ENCODE results near the gene NEU2. TPM values are rescaled to one million over a fixed set of nuclear protein-coding genes. Genes with fewer than 3 reads are reported as not detected.

NEU2 gene
- total RNA-seq, 2 donors from 2014 or later, result not detected

DNA sequence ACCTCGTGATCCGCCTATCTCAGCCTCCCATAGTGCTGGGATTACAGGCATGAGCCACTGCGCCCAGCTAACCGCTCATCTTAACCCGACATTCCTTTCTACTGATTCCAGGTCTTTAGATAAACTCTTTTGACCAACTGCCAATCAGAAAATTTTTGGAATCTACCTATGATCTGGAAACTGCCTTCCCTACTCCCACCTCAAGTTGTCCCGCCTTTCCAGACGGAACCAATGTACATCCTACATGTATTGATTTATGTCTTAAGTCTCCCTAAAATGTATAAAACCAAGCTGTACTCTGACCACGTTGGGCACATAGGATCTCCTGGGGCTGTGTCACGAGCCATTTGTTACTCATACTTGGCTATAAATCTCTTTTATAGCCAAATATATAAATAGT lies 3.2 kb upstream of the NEU2 start:
- intact Hi-C loops (cut with DNase I, micrococcal nuclease), result no loop called here
- DNase-seq (no peak), ATAC-seq (peak; percentile 49)

DNA sequence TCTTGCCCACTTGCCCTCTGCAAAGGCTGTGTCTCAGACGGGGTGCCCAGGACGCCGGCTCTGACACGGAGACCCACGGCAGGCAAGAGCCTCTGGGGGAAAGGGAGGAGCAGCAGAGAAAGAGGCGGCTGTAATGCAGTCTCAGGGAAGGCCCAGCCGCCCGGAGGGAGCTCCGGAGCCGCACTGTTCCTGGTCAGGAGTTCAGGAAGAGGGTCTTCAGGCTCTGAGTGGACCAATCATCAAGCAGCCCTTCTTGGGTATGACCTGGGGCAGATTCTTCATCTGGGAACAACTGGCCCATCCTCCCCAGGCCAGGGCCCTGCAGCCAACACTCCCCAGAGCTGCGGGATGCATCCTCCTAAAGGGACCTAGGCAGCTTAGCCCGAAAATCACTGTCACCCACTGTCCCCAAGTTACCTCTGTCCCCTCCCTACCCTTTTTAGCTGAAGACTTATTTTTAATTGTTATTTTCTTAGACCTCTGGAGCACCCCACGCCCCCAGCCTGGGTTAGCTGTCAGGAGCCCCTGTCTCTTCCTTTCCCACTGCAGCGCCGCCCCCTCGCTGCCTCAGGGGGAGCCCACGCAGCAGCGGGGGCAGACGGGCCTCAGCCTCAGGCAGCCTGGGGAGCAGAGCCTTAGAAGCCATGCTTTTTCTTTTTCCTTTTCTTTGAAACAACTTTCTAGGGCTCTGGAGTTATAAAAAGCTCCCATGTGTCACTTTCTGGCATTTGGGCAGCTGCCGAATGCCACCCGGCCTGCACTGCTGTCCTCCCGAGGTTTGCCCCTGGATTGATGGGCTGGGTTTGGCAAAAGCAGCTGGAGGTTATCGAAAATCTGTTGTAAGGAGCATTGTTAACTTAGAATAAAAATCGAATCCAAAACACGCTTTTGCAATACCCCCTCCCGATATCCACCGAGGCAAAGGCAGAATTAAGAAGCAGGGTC lies 644 bp upstream of the NEU2 start:
- DNase-seq (no peak), ATAC-seq (no peak)
- intact Hi-C loops (cut with DNase I, micrococcal nuclease), result no loop called here

GRCh38 chr2:233033672-233034071 lies 1.2 kb downstream of the NEU2 start:
- ATAC-seq (no peak), DNase-seq (no peak)
- intact Hi-C loops (cut with DNase I, micrococcal nuclease), result no loop called here

GRCh38 chr2:233034091-233034882 lies 1.8 kb downstream of the NEU2 start:
- DNase-seq, result no peak
- intact Hi-C loops (cut with DNase I, micrococcal nuclease), result no loop called here
- no peak for ATAC-seq

DNA sequence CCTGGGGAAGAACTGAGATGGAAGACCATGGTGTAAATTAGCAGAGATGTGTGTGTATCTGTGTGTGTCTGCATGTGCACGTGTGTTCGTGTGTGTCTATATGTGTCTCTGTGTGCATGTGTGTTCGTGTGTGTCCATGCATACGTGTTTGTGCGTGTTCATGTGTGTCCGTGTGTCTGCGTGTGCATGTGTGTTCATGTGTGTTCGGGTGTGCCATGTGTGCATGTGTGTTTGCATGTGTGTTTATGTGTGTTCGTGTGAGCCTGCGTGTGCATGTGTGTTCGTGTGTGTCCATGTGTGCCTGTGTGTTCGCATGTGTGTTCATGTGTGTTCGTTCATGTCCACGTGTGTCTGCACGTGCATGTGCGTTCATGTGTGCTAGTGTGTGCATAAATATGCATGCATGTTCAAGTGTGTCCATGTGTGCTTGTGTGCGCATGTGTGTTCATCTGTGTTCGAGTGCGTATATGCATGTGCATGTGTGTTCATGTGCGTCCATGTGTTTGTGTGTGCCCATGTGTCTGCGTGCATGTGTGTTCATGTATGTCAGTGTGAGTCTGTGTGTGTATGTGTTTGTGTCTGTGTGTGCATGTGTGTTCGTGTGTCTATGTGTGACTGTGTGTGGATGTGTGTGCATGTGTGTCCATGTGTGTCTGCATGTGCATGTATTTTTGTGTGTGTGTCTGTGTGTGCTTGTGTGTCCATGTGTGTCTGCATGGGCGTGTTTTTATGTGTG lies 3.1 kb downstream of the NEU2 start:
- intact Hi-C loops (cut with DNase I, micrococcal nuclease), result no loop called here
- no peak for DNase-seq
- ATAC-seq, result no peak

- ATAC-seq (no peak), DNase-seq (no peak)
- intact Hi-C loops (cut with DNase I, micrococcal nuclease), result no loop called here
Measured at GRCh38 chr2:233036162-233036838, 3.8 kb downstream of the NEU2 start.

DNA sequence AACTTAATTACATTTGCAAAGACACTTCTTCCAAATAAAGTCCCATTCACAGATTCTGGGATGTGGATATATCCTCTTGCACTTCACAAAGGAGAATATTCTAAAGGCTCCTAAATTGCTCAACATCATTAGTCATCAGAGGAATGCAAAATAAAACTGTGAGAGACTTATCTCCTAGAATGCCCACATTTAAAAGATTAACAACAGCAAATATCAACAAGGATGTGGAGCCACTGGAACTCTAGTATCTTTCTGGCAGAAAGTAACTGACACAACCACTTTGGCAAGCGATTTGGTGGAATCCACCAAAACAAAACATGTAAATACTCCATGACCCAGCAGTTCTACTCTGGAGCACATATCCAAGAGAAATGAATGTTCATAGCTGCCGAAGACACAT lies 4.6 kb downstream of the NEU2 start:
- intact Hi-C loops (cut with DNase I, micrococcal nuclease), result no loop called here
- ATAC-seq, result no peak

GRCh38 chr2:233039212-233039845 lies 6.9 kb downstream of the NEU2 start:
- DNase-seq, result no peak
- intact Hi-C loops (cut with DNase I, micrococcal nuclease), result no loop called here

More for the DNA sequence above, 4.6 kb downstream of the NEU2 start:
- DNase-seq, result no peak

GRCh38 chr2:233039846-233040530 lies 7.5 kb downstream of the NEU2 start:
- intact Hi-C loops (cut with DNase I, micrococcal nuclease), result no loop called here
- ATAC-seq (no peak), DNase-seq (no peak)

More at GRCh38 chr2:233039212-233039845, 6.9 kb downstream of the NEU2 start:
- no peak for ATAC-seq

GRCh38 chr2:233040571-233040970 lies 8.1 kb downstream of the NEU2 start:
- DNase-seq (no peak), ATAC-seq (no peak)
- intact Hi-C loops (cut with DNase I, micrococcal nuclease), result no loop called here

DNA sequence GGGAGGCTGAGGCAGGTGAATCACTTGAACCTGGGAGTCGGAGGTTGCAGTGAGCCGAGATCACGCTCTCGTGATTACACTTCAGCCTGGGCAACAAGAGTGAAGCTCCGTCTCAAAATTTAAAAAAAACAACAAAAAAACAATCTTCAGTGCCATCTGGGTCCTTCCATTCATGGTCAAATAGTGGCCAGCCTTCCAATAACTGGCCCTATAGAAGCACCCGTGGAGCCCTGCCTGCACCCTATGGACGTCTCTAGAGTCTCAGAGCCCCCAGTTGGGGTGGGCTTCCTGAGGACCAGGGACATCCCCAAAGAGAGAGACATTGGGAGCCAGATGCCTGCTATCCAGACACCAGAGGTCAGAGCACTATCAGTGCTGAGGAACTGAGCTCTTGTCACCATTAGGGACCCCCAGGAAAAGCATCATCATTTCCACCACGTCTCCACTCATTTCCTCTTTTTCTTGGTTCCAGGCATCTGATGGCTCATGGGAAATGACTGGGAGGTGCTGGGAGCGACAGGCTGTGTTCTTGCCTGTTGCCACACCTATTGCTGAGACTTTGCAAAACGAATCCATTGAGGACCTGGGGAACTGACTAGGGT lies 9.4 kb downstream of the NEU2 start:
- no peak for ATAC-seq
- intact Hi-C loops (cut with DNase I, micrococcal nuclease), result no loop called here

DNA sequence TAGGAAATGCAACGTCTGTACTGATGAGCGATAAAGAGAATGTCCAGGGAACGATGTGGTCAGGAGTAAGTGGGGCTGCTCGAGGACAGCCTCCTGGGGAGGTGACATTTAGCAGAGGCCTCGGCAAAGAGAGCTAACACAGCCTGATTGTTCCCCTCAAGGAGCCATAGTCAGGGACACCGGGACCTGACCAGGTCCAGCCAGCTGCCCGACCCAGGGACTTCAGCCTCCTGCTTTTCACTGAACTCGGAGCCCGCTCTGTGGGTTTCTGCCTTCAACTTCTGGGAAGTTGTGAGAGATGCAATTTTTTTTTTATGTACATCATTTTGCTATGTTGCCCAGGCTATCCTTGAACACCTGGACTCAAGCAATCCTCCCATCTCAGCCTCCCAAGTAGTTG lies 10.1 kb downstream of the NEU2 start:
- intact Hi-C loops (cut with DNase I, micrococcal nuclease), result no loop called here
- no peak for ATAC-seq
- no peak for DNase-seq

More for the DNA sequence above, 9.4 kb downstream of the NEU2 start:
- DNase-seq, result no peak

GRCh38 chr2:233044974-233045605 lies 12.6 kb downstream of the NEU2 start:
- intact Hi-C loops (cut with DNase I, micrococcal nuclease), result no loop called here
- DNase-seq (no peak), ATAC-seq (no peak)

DNA sequence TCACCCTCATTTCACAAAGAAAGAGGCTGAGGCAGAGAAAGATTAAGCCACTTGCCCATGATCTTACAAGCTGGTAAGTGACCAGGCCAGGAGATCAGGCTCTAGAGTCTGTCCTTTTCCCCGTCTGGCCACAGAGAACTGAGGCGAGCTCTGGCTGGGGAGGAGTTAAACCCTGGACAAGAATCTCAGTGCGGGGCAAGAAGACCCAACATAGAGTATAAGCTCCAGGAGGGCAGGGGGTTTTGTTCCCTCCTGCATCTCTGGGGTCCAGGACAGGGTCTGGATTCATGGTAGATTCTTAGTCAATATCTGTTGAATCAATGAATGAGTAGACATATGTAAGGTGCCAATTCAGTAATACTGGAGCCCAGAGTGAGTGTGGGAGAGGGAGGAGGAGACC lies 14.7 kb downstream of the NEU2 start:
- no peak for DNase-seq
- intact Hi-C loops (cut with DNase I, micrococcal nuclease), result no loop called here
- ATAC-seq, result no peak

DNA sequence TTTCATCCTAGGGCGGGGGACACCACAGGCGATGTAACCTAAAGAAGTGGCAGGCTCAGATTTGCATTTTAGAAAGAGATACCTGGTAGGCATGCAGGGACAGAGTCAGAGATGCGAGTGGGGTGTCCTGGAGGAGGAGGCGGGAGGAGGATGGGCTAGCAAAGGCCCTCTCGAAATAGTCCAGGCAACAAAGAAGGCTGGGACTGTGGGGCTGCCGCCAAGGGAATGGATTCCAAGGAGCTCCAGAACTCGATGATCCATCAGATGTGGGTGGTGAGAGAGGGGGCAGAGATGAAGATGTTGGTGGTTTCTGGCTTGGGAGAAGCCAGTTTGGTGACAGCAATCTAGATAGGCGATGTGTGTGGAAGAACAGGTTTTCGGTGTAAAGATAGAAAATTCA lies 15.2 kb downstream of the NEU2 start:
- ATAC-seq (no peak), DNase-seq (no peak)
- intact Hi-C loops (cut with DNase I, micrococcal nuclease), result no loop called here

DNA sequence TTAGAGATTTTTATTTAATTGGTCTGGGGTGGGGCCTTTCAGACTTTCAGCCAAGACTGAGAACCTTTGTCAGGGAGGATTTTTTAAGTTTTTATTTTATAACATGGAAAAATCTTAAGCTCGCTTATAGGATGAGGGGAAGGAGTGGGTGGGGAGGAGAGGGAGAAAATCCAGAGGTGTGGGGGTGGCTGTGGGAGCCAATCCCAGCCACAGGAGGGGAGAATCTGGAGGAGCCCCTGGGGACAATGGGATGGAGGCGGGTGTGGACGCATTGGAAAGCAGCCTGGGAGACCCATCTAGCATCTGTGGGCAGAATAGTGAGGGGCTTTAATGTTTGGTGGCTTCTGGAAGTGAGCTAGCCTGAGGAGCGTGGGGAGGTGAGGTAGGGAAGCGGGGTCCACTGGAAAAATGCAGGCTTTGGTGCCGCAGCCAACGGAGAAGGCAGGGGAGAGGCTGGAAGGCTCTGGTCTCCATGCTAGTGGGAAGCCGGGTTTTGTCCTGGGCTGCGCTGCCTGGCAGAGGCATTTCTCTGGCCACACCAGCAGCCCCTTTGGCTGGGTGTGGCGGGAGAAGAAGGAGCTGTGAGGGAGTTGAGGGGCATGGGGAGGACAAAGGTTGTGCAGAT lies 16.2 kb downstream of the NEU2 start:
- DNase-seq, result no peak
- ATAC-seq, result no peak
- intact Hi-C loops (cut with DNase I, micrococcal nuclease), result no loop called here
